Endodermal cell (in vitro differentiated cells): ENCODE measurements around the gene OTOGL. TPM values are rescaled to one million over a fixed set of nuclear protein-coding genes. Genes with fewer than 3 reads are reported as not detected.

ENCODE experiments used
- DNase-seq: peaks from one replicate; pipeline ENCODE4 v3.0.0-alpha.2; 2017
- H3K27ac ChIP-seq: 2 replicates; pipeline ENCODE4 v1.5.1; 2013; ENCODE audit warnings: mild to moderate bottlenecking, low read depth, low read length, moderate library complexity
- H3K27me3 ChIP-seq: 2 replicates; pipeline ENCODE4 v1.6.1; 2013; ENCODE audit warnings: mild to moderate bottlenecking, low read length, moderate library complexity; ENCODE audit not compliant: insufficient read depth, control insufficient read depth, poor library complexity, severe bottlenecking
- H3K36me3 ChIP-seq: 2 replicates; pipeline ENCODE4 v1.7.0; 2013; ENCODE audit warnings: mild to moderate bottlenecking, low read length, moderate library complexity; ENCODE audit not compliant: control insufficient read depth, insufficient read depth
- H3K4me1 ChIP-seq: one replicate; pipeline ENCODE4 v1.7.0; 2013; ENCODE audit warnings: low read length; ENCODE audit not compliant: control insufficient read depth, insufficient read depth
- H3K4me3 ChIP-seq: 2 replicates; pipeline ENCODE4 v1.5.1; 2013; ENCODE audit warnings: mild to moderate bottlenecking, low read length, moderate library complexity
- H3K9ac ChIP-seq: 2 replicates; pipeline ENCODE4 v1.6.1; 2013; ENCODE audit warnings: mild to moderate bottlenecking, low read length, moderate library complexity; ENCODE audit not compliant: poor library complexity, severe bottlenecking; ENCODE audit errors: extremely low read depth
- H3K9me3 ChIP-seq: 2 replicates; pipeline ENCODE4 v1.6.1; 2013; ENCODE audit warnings: mild to moderate bottlenecking, low read length, moderate library complexity; ENCODE audit not compliant: control insufficient read depth
- H3K27ac Mint-ChIP-seq: 2 replicates; pipeline ENCODE4 v1.8.0; 2020; ENCODE audit warnings: mixed read lengths
- H3K27me3 Mint-ChIP-seq: 2 replicates; pipeline ENCODE4 v1.8.0; 2021; ENCODE audit warnings: mild to moderate bottlenecking, mixed read lengths; ENCODE audit not compliant: insufficient read depth
- H3K36me3 Mint-ChIP-seq: 2 replicates; pipeline ENCODE4 v1.8.0; 2020; ENCODE audit warnings: low read depth, mixed read lengths
- H3K4me1 Mint-ChIP-seq: 2 replicates; pipeline ENCODE4 v1.8.0; 2020; ENCODE audit warnings: mixed read lengths
- H3K4me3 Mint-ChIP-seq: 2 replicates; pipeline ENCODE4 v1.8.0; 2020; ENCODE audit warnings: mild to moderate bottlenecking, moderate library complexity, mixed read lengths
- H3K9me3 Mint-ChIP-seq: 2 replicates; pipeline ENCODE4 v1.8.0; 2020; ENCODE audit warnings: mild to moderate bottlenecking, mixed read lengths
- WGBS, 2 experiments: methylation state at CpG; one replicate each; pipeline versions ENCODE4 v1.1.5 to v1.1.7; 2013; ENCODE audit warnings: missing lambda C conversion rate in 2 of 2, mixed read lengths in 1 of 2; ENCODE audit not compliant: insufficient coverage in 1 of 2, insufficient read length in 1 of 2; 5-methylcytosine and 5-hydroxymethylcytosine counted together
- total RNA-seq, 2 donors: library from RNA; stranded (reverse); fragmentation: NEBNext Ultra II Directional in 1 of 2; extraction: Animal tissue kit (Norgen Biotek cat#: 25700) in 1 of 2; gene quantifications; 2 replicates in 1 of 2; 3 replicates in 1 of 2; pipeline ENCODE4 v1.2.1, GENCODE V29; 2021
- TF ChIP-seq, protein P1 (sequence below): fragments of 200-600 bp; sonication (generic); conservative IDR thresholded peaks from 2 replicates; pipeline ENCODE4 v1.5.0; 2021; ENCODE audit warnings: antibody characterized with exemption, mild to moderate bottlenecking

The OTOGL gene
- total RNA-seq, 2 donors from 2014 or later: 2.4 to 11.4 TPM

DNA sequence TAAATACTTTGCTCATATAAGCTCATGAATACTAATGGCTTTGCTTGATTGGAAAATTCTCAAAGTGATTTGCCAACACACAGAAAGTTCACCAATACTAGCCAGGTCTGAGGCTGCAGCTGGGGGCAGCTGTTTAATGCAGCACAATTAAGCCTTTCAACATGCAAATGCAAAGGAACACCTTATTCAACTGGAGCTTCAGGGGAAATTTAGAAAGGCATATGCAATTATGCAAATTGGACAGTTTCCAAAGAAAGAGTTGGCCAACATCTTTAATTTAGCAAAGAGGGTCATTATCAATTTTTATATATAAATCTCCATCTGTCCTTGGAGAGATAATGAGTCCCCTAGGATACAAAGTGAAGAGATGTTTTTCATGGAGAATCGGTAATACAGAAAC is 40.2 kb upstream of the OTOGL start:
- Histone ChIP-seq H3K4me3 (no peak overlapping the region), H3K9ac (no peak overlapping the region), H3K36me3 (no peaks in the 10 kb centered on the region), H3K4me1 (no peaks in the 10 kb centered on the region), H3K27me3 (no peaks in the 10 kb centered on the region), H3K27ac (no peak overlapping the region), H3K9me3 (no peaks in the 10 kb centered on the region)
- peaks cover 3% of the 10 kb centered on the region for H3K4me1 Mint-ChIP-seq
- no peak overlapping the region for H3K4me3 Mint-ChIP-seq
- no peak for DNase-seq
- no peak overlapping the region for H3K27ac Mint-ChIP-seq
- WGBS, 2 experiments: no CpG with 5 or more reads among the region's 1 CpG
- no peaks in the 10 kb centered on the region for H3K9me3 Mint-ChIP-seq
- no peaks in the 10 kb centered on the region for H3K36me3 Mint-ChIP-seq
- TF ChIP-seq, protein P1, sequence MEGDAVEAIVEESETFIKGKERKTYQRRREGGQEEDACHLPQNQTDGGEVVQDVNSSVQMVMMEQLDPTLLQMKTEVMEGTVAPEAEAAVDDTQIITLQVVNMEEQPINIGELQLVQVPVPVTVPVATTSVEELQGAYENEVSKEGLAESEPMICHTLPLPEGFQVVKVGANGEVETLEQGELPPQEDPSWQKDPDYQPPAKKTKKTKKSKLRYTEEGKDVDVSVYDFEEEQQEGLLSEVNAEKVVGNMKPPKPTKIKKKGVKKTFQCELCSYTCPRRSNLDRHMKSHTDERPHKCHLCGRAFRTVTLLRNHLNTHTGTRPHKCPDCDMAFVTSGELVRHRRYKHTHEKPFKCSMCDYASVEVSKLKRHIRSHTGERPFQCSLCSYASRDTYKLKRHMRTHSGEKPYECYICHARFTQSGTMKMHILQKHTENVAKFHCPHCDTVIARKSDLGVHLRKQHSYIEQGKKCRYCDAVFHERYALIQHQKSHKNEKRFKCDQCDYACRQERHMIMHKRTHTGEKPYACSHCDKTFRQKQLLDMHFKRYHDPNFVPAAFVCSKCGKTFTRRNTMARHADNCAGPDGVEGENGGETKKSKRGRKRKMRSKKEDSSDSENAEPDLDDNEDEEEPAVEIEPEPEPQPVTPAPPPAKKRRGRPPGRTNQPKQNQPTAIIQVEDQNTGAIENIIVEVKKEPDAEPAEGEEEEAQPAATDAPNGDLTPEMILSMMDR: no peak
- no peaks in the 10 kb centered on the region for H3K27me3 Mint-ChIP-seq

DNA sequence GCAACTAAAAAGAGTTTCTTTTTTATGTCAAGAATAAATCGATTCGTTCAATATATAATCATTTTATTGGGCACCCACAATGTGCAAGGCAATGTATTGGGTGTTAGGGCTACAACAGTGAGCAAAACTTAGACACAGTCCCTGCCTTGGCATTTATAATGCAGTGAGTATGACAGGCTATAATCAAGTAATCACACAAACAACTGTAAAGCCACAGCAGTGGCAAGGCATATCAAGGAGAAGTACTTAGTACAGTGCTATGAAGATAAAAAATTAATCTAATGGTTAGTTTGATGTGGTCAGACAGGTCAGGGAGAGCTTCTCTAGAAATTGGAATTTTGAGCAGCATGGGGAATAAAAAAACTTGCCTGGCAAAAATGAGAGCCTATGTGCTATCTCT is 39.5 kb upstream of the OTOGL start:
- H3K36me3 Mint-ChIP-seq: no peaks in the 10 kb centered on the region
- H3K27ac Mint-ChIP-seq: no peak overlapping the region
- Histone ChIP-seq H3K27me3 (no peaks in the 10 kb centered on the region), H3K4me3 (no peak overlapping the region), H3K36me3 (no peaks in the 10 kb centered on the region), H3K9ac (no peak overlapping the region), H3K4me1 (no peaks in the 10 kb centered on the region), H3K27ac (no peak overlapping the region), H3K9me3 (no peaks in the 10 kb centered on the region)
- peaks cover 3% of the 10 kb centered on the region for H3K4me1 Mint-ChIP-seq
- TF ChIP-seq, protein P1: no peak
- H3K27me3 Mint-ChIP-seq: no peaks in the 10 kb centered on the region
- H3K4me3 Mint-ChIP-seq: no peak overlapping the region
- no peaks in the 10 kb centered on the region for H3K9me3 Mint-ChIP-seq
- no peak for DNase-seq
- 46 to 50% methylated on average over 2 of the region's 2 CpGs for WGBS, 2 experiments

DNA sequence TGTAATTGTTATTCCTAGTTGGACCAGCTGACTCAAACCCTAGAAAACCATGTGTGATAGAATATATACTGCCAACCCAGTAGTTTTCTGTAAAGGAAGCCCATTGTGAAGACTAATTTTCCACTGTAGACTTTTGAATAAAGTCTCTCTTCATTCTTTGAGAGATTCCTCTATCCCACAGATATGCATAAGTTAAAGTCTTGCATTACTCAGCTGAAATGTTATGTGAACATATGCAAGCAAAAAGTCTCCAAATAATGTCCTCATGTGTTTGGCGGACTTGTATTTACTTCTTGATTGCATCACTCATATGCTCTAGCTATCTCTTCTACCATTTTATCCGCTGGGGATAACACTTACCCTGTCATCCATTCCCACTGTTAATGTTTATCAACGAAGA is 35.1 kb upstream of the OTOGL start:
- no peak overlapping the region for H3K9ac ChIP-seq
- H3K27ac ChIP-seq: no peak overlapping the region
- no peak overlapping the region for H3K4me3 Mint-ChIP-seq
- no peaks in the 10 kb centered on the region for H3K9me3 ChIP-seq
- no peaks in the 10 kb centered on the region for H3K27me3 Mint-ChIP-seq
- TF ChIP-seq, protein P1: no peak
- H3K4me3 ChIP-seq: no peak overlapping the region
- H3K27me3 ChIP-seq: no peaks in the 10 kb centered on the region
- H3K4me1 ChIP-seq: no peaks in the 10 kb centered on the region
- no peaks in the 10 kb centered on the region for H3K36me3 ChIP-seq
- no peaks in the 10 kb centered on the region for H3K9me3 Mint-ChIP-seq
- WGBS, 2 experiments: 95 to 100% methylated on average over 1 to 3 of the region's 3 CpGs
- no peak overlapping the region for H3K27ac Mint-ChIP-seq
- no peak for DNase-seq
- H3K36me3 Mint-ChIP-seq: no peaks in the 10 kb centered on the region
- H3K4me1 Mint-ChIP-seq: no peaks in the 10 kb centered on the region
